Lower leg skin (tissue), 4 donors: ENCODE measurements around the gene FLNB. TPM values are rescaled to one million over a fixed set of nuclear protein-coding genes. Genes with fewer than 3 reads are reported as not detected.
A peak's percentile ranks its signal among the peaks of the same experiment; 100 is the strongest.

Source experiments
- DNase-seq, 2 donors: peaks; one replicate each; pipeline ENCODE4 v3.0.0-alpha.2; 2019; ENCODE audit warnings: low spot score in 2 of 2
- H3K4me3 ChIP-seq: fragments of 200-600 bp; sonication (generic); 2 replicates; pipeline ENCODE4 v1.5.1; 2017; ENCODE audit warnings: mild to moderate bottlenecking, low read depth; ENCODE audit not compliant: poor library complexity, severe bottlenecking
- POLR2A ChIP-seq, 2 donors: fragments of 450-650 bp; IDR thresholded peaks; one replicate each; pipeline ENCODE4 v1.6.1; 2016 to 2017; ENCODE audit warnings: antibody characterized with exemption in 2 of 2, mild to moderate bottlenecking in 1 of 2, moderate library complexity in 1 of 2
- WGBS, 2 donors: methylation state at CpG; one replicate each; pipeline ENCODE4 v1.1.5; 2018; 5-methylcytosine and 5-hydroxymethylcytosine counted together
- intact Hi-C: fragments of 100-400 bp; cut with DNase I; formaldehyde crosslinking; loops from one replicate; pipeline ENCODE4 v1.15.0; 2023; ENCODE audit warnings: low total_unique reads
- total RNA-seq, 4 donors: library from RNA; depleted of rRNA; stranded (reverse); fragments of >200 nt; gene quantifications; one replicate each; pipeline ENCODE4 v1.1.0, GENCODE V29; 2016
- TF ChIP-seq, protein P1 (sequence below), 3 donors: fragments of 450-650 bp; IDR thresholded peaks; one replicate each; pipeline ENCODE4 v1.5.1; 2016; ENCODE audit warnings: antibody characterized with exemption in 3 of 3, mild to moderate bottlenecking in 3 of 3, moderate library complexity in 2 of 3

FLNB gene
- total RNA-seq, 4 donors from 2014 or later, result 108 to 155 (median 128) TPM

DNA sequence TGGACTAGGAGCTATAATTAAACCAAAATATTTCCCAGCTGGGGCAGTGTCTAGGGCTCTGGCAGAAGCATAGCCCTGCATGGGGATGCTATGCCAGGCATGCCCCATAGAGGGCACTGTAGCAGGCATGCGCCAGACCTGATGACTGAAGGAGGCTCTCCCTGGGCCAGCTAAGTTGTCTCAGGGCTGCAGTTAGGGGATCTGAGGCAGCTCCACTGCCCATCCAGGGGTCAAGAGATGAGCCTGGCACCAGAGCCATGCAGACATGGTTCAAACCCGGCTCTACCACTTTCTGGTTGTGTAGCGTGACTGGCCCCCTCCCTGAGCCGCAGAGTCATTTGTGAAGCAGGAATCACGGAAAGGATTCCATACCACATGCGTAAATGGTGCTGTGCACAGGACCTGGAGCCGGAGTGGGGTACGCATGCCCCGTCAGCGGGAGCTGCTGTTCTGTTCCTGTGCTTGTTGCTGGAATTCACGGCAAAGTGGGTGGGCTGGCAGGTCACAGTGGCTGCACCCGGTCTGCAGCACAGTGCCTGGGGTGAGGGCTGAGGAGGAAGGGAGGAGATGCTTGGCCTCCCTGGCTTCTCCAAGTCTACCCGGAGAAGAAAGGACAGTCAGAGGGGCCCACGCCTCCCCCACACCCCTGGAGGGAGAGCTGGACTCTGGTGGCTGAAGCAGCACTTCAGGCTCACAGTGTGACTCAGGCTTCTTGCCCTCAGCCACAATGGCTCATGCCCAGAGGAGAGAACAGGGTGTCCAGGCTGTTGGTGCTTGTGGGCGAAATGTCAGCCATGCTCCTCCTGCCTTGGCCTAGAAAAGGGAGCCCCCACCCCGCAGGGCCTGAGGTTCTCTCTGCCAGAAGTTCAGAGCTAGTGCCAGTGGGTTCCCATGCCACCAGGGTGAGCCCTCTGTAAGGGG, 159.5 kb downstream of the FLNB start:
- intact Hi-C loops, result no loop called here
- WGBS, 2 donors, result 78 to 87% methylated on average over 15 to 16 of the region's 16 CpGs
- no peak for DNase-seq

DNA sequence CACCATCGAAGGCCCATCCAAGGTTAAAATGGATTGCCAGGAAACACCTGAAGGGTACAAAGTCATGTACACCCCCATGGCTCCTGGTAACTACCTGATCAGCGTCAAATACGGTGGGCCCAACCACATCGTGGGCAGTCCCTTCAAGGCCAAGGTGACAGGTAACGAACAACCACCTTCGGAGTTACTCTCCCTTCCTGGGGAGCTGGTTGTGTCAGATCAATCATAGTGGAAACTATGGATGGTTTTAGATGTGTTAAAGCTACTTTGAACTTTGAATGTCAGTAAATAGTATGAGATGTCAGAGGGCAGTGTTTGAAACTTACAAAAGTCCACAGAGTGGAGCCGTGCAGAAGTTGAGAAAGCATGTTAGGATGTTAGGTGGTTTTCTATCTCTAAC, 160.3 kb downstream of the FLNB start:
- WGBS, 2 donors, result 76 to 93% methylated on average over 7 of the region's 7 CpGs
- no peak for TF ChIP-seq POLR2A (IDR thresholded peaks at IDR 0.05)
- TF ChIP-seq, protein P1, sequence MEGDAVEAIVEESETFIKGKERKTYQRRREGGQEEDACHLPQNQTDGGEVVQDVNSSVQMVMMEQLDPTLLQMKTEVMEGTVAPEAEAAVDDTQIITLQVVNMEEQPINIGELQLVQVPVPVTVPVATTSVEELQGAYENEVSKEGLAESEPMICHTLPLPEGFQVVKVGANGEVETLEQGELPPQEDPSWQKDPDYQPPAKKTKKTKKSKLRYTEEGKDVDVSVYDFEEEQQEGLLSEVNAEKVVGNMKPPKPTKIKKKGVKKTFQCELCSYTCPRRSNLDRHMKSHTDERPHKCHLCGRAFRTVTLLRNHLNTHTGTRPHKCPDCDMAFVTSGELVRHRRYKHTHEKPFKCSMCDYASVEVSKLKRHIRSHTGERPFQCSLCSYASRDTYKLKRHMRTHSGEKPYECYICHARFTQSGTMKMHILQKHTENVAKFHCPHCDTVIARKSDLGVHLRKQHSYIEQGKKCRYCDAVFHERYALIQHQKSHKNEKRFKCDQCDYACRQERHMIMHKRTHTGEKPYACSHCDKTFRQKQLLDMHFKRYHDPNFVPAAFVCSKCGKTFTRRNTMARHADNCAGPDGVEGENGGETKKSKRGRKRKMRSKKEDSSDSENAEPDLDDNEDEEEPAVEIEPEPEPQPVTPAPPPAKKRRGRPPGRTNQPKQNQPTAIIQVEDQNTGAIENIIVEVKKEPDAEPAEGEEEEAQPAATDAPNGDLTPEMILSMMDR (IDR thresholded peaks at IDR 0.05), result no peak
- H3K4me3 ChIP-seq, result no peak overlapping the region
- intact Hi-C loops, result no loop called here
- no peak for DNase-seq

More for the DNA sequence above, 159.5 kb downstream of the FLNB start:
- no peak for TF ChIP-seq POLR2A (IDR thresholded peaks at IDR 0.05)
- TF ChIP-seq, protein P1 (IDR thresholded peaks at IDR 0.05), result peak in 1 of 3 donors; percentile 42
- H3K4me3 ChIP-seq, result no peak overlapping the region

DNA sequence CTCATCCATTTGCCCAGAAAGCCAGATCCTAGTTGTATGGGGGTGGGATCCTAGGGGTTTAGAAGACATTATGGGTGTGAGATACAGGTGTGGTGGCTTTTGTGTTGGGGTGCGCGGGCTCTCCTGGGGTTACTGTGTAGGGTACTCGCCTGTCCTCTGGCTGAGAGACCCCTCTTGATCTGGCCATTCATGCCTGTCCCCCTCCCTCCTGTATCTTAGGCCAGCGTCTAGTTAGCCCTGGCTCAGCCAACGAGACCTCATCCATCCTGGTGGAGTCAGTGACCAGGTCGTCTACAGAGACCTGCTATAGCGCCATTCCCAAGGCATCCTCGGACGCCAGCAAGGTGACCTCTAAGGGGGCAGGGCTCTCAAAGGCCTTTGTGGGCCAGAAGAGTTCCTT, 161.1 kb downstream of the FLNB start:
- TF ChIP-seq, protein P1 (IDR thresholded peaks at IDR 0.05), result no peak
- TF ChIP-seq POLR2A (IDR thresholded peaks at IDR 0.05), result no peak
- intact Hi-C loops, result no loop called here
- no peak overlapping the region for H3K4me3 ChIP-seq
- WGBS, 2 donors, result 93 to 96% methylated on average over 6 to 9 of the region's 9 CpGs
- no peak for DNase-seq

DNA sequence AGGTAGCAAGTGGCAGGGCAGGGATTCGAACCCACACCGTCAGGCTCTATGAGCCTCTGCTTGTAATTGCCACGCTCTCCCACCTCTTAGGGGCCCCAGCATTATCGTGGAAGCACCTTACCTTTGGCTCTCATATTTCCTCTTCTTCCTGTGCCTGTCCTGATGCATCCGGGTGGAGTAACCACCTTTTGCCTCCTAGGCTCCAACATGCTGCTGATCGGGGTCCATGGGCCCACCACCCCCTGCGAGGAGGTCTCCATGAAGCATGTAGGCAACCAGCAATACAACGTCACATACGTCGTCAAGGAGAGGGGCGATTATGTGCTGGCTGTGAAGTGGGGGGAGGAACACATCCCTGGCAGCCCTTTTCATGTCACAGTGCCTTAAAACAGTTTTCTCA, 162.2 kb downstream of the FLNB start:
- TF ChIP-seq, protein P1 (IDR thresholded peaks at IDR 0.05), result no peak
- no peak for TF ChIP-seq POLR2A (IDR thresholded peaks at IDR 0.05)
- intact Hi-C loops, result no loop called here
- DNase-seq, result no peak
- 79 to 89% methylated on average over 11 of the region's 11 CpGs for whole genome bisulfite sequencing, 2 donors
- no peak overlapping the region for H3K4me3 ChIP-seq

DNA sequence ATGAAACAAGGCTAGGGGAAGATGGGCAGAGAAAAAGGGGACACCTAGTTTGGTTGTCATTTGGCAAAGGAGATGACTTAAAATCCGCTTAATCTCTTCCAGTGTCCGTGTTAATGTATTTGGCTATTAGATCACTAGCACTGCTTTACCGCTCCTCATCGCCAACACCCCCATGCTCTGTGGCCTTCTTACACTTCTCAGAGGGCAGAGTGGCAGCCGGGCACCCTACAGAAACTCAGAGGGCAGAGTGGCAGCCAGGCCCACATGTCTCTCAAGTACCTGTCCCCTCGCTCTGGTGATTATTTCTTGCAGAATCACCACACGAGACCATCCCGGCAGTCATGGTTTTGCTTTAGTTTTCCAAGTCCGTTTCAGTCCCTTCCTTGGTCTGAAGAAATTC, 162.9 kb downstream of the FLNB start:
- intact Hi-C loops, result no loop called here
- H3K4me3 ChIP-seq, result no peak overlapping the region
- WGBS, 2 donors, result 86 to 89% methylated on average over 9 of the region's 9 CpGs
- no peak for DNase-seq
- no peak for TF ChIP-seq POLR2A (IDR thresholded peaks at IDR 0.05)
- TF ChIP-seq, protein P1 (IDR thresholded peaks at IDR 0.05), result no peak
